H1 (cell line): ENCODE data around the gene ZNF70.

Experiments
- BCL11A ChIP-seq, 2 experiments: IDR thresholded peaks; one replicate each; pipeline ENCODE4 v1.6.1; 2011; ENCODE audit warnings: low read depth in 2 of 2, low read length in 2 of 2, mild to moderate bottlenecking in 2 of 2
- EGR1 ChIP-seq: IDR thresholded peaks from 2 replicates; pipeline ENCODE4 v1.6.1; 2011; ENCODE audit warnings: low read depth, low read length, borderline replicate concordance
- MAX ChIP-seq: IDR thresholded peaks from 2 replicates; pipeline ENCODE4 v1.6.1; 2012; ENCODE audit warnings: inconsistent platforms
- POLR2AphosphoS5 ChIP-seq: IDR thresholded peaks from 2 replicates; pipeline ENCODE4 v1.6.1; 2011; ENCODE audit warnings: low read depth, low read length
- TF ChIP-seq, protein P1 (sequence below): IDR thresholded peaks from 2 replicates; pipeline ENCODE4 v1.6.1; 2011; ENCODE audit warnings: low read length, improper control_type of control experiment

- TF ChIP-seq POLR2AphosphoS5 (no peak), BCL11A (IDR thresholded peaks at IDR 0.05; ENCODE audit: low read depth in 2 of 2, low read length in 2 of 2) (no peak), MAX (no peak), EGR1 (no peak)
- TF ChIP-seq, protein P1, sequence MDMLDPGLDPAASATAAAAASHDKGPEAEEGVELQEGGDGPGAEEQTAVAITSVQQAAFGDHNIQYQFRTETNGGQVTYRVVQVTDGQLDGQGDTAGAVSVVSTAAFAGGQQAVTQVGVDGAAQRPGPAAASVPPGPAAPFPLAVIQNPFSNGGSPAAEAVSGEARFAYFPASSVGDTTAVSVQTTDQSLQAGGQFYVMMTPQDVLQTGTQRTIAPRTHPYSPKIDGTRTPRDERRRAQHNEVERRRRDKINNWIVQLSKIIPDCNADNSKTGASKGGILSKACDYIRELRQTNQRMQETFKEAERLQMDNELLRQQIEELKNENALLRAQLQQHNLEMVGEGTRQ, result no peak
Observed at GRCh38 chr22:23720855-23721254, 30.1 kb downstream of the ZNF70 start.
